Lung (tissue), 12 donors: ENCODE results near the gene KIF2C. TPM values are rescaled to one million over a fixed set of nuclear protein-coding genes. Genes with fewer than 3 reads are reported as not detected.
A peak's percentile ranks its signal among the peaks of the same experiment; 100 is the strongest.

Experiments
- ATAC-seq: fragments of 200-7000 bp; cut with Tn5 transposase; one replicate; pipeline ENCODE4 v1.9.1; 2020; ENCODE audit warnings: moderate number of reproducible peaks; ENCODE audit not compliant: insufficient read depth, low FRiP score
- DNase-seq, 3 donors: peaks; one replicate each; pipeline ENCODE4 v3.0.0-alpha.2; 2013 to 2017
- H3K27ac ChIP-seq, 2 donors: one replicate each; pipeline ENCODE4 v1.5.1; 2013; ENCODE audit warnings: mild to moderate bottlenecking in 2 of 2, moderate library complexity in 2 of 2, control low read depth in 1 of 2, inconsistent platforms in 1 of 2, low read depth in 1 of 2, low read length in 1 of 2
- H3K27me3 ChIP-seq, 3 donors: one replicate each; pipeline ENCODE4 v1.5.1; 2013; ENCODE audit warnings: low read length in 2 of 3; ENCODE audit not compliant: control insufficient read depth in 3 of 3, insufficient read depth in 3 of 3
- H3K36me3 ChIP-seq, 4 donors: one replicate each; pipeline ENCODE4 v1.5.1; 2013; ENCODE audit warnings: low read length in 4 of 4, mild to moderate bottlenecking in 1 of 4, moderate library complexity in 1 of 4; ENCODE audit not compliant: control insufficient read depth in 4 of 4, insufficient read depth in 4 of 4
- H3K4me1 ChIP-seq, 5 donors: one replicate each; pipeline ENCODE4 v1.5.1; 2013; ENCODE audit warnings: low read length in 5 of 5, mild to moderate bottlenecking in 2 of 5, moderate library complexity in 1 of 5; ENCODE audit not compliant: control insufficient read depth in 5 of 5, insufficient read depth in 5 of 5
- H3K4me3 ChIP-seq: one replicate; pipeline ENCODE4 v1.5.1; 2013; ENCODE audit warnings: mild to moderate bottlenecking, control low read depth, moderate library complexity
- H3K9ac ChIP-seq, 2 donors: one replicate each; pipeline ENCODE4 v1.5.1; 2013; ENCODE audit warnings: low read length in 2 of 2, control low read depth in 1 of 2; ENCODE audit not compliant: insufficient read depth in 1 of 2
- H3K9me3 ChIP-seq, 4 donors: one replicate each; pipeline ENCODE4 v1.5.1; 2013; ENCODE audit warnings: low read length in 3 of 4, mild to moderate bottlenecking in 1 of 4, moderate library complexity in 1 of 4; ENCODE audit not compliant: control insufficient read depth in 4 of 4, insufficient read depth in 3 of 4
- WGBS, 2 donors: extraction: QIAGEN DNeasy Blood & Tissue Kit; methylation state at CpG; one replicate each; pipeline ENCODE4 v1.1.7; 2013; 5-methylcytosine and 5-hydroxymethylcytosine counted together
- polyA plus RNA-seq, 2 donors: library from polyadenylated mRNA; stranded (reverse); fragments of 200-250 nt; gene quantifications; one replicate each; pipeline ENCODE4 v1.2.1, GENCODE V29; 2013
- total RNA-seq, 2 donors: library from RNA; depleted of rRNA in 1 of 2; stranded (reverse); fragments of >200 nt in 1 of 2; gene quantifications; one replicate each; pipeline ENCODE4 v1.2.1, GENCODE V29; 2014 to 2021
- TF ChIP-seq, protein P1 (sequence below): IDR thresholded peaks from 2 replicates; pipeline ENCODE4 v1.5.1; 2012; ENCODE audit warnings: mild to moderate bottlenecking; ENCODE audit errors: control extremely low read depth, extremely low read depth
- donor health status: control.
- donor health status: control.
- donor health status: Bipolar disorder and iron deficiency.
- donor health status: healthy.
- donor health status: DM: yes; HTN: yes; CAD: no.

The KIF2C gene
- total and polyA plus RNA-seq, 4 donors = 1.5 to 3.5 (median 2.1) TPM

DNA sequence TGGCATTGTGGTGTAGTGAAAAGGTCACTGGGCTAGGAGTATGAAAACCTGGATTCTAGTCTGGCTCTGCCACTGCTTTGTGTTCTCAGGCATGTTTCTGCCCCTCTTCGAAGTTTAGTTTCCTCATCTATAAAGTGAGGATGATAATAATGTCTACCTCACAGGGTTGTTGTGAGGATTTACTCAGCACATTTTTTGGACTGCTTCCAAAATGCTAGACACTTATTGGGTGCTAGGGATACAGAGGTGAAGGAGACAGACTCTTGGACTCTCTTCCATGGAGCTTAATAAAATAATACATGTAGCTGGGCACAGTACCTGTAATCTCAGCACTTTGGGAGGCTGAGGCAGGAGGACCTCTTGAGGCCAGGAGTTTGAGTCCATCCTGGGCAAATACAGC lies 3.6 kb downstream of the KIF2C start:
- DNase-seq (no peak), ATAC-seq (no peak)
- 78 to 92% methylated on average over 1 of the region's 1 CpG for WGBS, 2 donors
- Histone ChIP-seq H3K36me3 (peaks cover 0 to 3% (median 0%) of the 10 kb centered on the region in 4 donors), H3K4me3 (no peak overlapping the region), H3K27me3 (no peaks in the 10 kb centered on the region), H3K27ac (no peak overlapping the region), H3K4me1 (peaks cover 3 to 17% (median 4%) of the 10 kb centered on the region in 5 donors), H3K9ac (no peak overlapping the region), H3K9me3 (no peaks in the 10 kb centered on the region)
- TF ChIP-seq, protein P1, sequence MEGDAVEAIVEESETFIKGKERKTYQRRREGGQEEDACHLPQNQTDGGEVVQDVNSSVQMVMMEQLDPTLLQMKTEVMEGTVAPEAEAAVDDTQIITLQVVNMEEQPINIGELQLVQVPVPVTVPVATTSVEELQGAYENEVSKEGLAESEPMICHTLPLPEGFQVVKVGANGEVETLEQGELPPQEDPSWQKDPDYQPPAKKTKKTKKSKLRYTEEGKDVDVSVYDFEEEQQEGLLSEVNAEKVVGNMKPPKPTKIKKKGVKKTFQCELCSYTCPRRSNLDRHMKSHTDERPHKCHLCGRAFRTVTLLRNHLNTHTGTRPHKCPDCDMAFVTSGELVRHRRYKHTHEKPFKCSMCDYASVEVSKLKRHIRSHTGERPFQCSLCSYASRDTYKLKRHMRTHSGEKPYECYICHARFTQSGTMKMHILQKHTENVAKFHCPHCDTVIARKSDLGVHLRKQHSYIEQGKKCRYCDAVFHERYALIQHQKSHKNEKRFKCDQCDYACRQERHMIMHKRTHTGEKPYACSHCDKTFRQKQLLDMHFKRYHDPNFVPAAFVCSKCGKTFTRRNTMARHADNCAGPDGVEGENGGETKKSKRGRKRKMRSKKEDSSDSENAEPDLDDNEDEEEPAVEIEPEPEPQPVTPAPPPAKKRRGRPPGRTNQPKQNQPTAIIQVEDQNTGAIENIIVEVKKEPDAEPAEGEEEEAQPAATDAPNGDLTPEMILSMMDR = no peak

DNA sequence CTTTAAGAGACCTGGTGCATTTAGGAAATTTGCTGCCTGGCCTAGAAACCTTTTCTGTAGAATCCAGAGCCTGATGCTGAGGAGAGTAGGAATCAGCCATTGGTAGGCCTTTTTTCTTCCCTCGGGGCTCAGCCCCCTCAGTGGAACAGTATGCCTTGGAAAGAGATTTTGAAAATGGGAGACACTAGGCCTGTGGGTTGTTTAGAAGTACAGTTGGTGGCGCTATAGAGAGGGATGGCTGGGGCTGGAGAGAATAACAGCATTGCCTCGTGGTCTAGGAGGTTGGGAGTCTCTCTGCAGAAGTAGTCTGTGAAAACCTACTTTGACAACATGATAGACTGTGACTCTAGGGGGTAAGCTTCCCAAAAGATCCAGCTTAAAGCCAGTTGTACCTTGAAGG lies 8.2 kb downstream of the KIF2C start:
- DNase-seq (no peak), ATAC-seq (no peak)
- Histone ChIP-seq H3K27me3 (no peaks in the 10 kb centered on the region), H3K4me1 (no peaks in the 10 kb centered on the region), H3K27ac (no peak overlapping the region), H3K9ac (no peak overlapping the region), H3K4me3 (no peak overlapping the region), H3K36me3 (peaks cover 0 to 4% (median 1%) of the 10 kb centered on the region in 4 donors), H3K9me3 (no peaks in the 10 kb centered on the region)
- TF ChIP-seq, protein P1 = no peak
- 94 to 98% methylated on average over 3 of the region's 3 CpGs for WGBS, 2 donors

DNA sequence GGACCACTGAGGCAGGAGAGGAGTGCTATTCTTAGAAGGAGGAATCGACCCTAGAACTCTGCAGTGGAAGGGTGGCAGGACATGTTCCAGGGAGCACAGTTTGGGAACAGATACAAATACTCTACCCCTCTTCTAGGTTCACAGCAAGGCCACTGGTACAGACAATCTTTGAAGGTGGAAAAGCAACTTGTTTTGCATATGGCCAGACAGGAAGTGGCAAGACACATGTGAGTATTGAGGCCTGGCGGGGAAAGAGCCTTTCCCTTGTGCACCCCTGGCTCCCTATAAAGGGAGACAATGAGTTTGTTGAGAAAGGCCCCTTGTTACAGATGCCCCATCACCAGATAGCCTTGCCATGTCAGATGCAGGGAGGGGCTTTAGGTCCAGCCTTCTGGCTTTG lies 17.8 kb downstream of the KIF2C start:
- Histone ChIP-seq H3K4me1 (no peaks in the 10 kb centered on the region), H3K27me3 (no peaks in the 10 kb centered on the region), H3K9ac (peak overlapping the region in 1 of 2 donors; percentile 46), H3K9me3 (no peaks in the 10 kb centered on the region), H3K4me3 (no peak overlapping the region), H3K27ac (no peak overlapping the region), H3K36me3 (peaks cover 0 to 28% (median 3%) of the 10 kb centered on the region in 4 donors)
- DNase-seq (no peak), ATAC-seq (no peak)
- WGBS, 2 donors = 89 to 93% methylated on average over 2 of the region's 2 CpGs
- TF ChIP-seq, protein P1 = no peak

DNA sequence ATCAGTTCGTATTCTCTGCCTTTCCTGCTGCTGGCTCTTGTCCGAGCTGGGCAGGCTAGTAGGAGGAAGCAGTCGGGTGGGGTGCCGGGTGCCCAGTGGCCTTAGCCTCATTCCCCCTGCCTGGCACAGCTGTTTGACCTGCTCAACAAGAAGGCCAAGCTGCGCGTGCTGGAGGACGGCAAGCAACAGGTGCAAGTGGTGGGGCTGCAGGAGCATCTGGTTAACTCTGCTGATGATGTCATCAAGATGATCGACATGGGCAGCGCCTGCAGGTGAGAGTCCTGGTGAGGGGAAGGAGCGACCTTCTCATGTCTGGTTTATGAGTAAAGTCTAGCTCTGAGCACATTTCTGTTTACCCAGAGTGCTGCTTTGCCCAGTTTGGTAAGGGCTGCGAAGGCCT lies 19.4 kb downstream of the KIF2C start:
- H3K4me3 ChIP-seq = no peak overlapping the region
- 93 to 95% methylated on average over 11 of the region's 11 CpGs for WGBS, 2 donors
- H3K4me1 ChIP-seq = no peaks in the 10 kb centered on the region
- no peak for ATAC-seq
- H3K9me3 ChIP-seq = no peaks in the 10 kb centered on the region
- H3K36me3 ChIP-seq = peaks cover 0 to 31% (median 4%) of the 10 kb centered on the region in 4 donors
- H3K27me3 ChIP-seq = no peaks in the 10 kb centered on the region
- no peak for DNase-seq
- TF ChIP-seq, protein P1 = no peak
- H3K9ac ChIP-seq = no peak overlapping the region
- H3K27ac ChIP-seq = no peak overlapping the region
